NT2/D1 (cell line): ENCODE data around the gene NR2C1.

ENCODE experiments used
- SUZ12 ChIP-seq: IDR thresholded peaks from 2 replicates; pipeline ENCODE4 v1.6.1; 2011; ENCODE audit not compliant: insufficient read length, insufficient read depth; ENCODE audit errors: extremely low read depth
- YY1 ChIP-seq: IDR thresholded peaks from 2 replicates; pipeline ENCODE4 v1.6.1; 2011; ENCODE audit not compliant: insufficient read length, insufficient read depth
- ZNF274 ChIP-seq: IDR thresholded peaks from 2 replicates; pipeline ENCODE4 v1.6.1; 2011; ENCODE audit warnings: mild to moderate bottlenecking, low read depth, low read length

DNA sequence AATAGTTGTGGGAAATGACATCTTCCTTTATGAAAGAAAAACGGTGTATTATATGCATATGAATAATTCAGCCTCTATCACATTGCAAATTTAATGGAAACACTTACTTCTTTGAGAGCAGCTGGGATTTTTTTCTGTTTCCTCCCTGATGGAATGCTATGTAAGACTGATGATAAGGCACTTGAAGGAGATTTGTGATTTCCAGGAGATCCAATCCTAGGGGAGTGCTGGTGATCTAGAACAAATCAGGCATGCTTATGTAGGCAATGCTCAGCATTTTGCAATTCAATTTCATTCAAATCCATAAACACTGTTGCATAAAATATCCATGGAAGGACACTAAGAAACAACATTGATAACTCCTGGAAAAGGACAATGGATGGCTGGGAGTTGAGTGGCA lies 16.0 kb upstream of the NR2C1 start:
- TF ChIP-seq ZNF274 (no peak), YY1 (no peak), SUZ12 (no peak)
